Adrenal gland (tissue), 12 donors: Measurements from ENCODE around the gene ATG9B. TPM values are rescaled to one million over a fixed set of nuclear protein-coding genes. Genes with fewer than 3 reads are reported as not detected.

Experiments used
- DNase-seq, 7 donors: peaks; one replicate each; pipeline ENCODE4 v3.0.0-alpha.2; 2019 to 2020
- H3K27ac ChIP-seq, 5 donors: fragments of 200-600 bp; sonication (generic) in 4 of 5; 1 replicate in 3 of 5; 2 replicates in 2 of 5; pipeline versions ENCODE4 v1.5.1 to v1.8.0; 2016 to 2020; ENCODE audit warnings: mild to moderate bottlenecking in 1 of 5
- H3K27me3 ChIP-seq: fragments of 200-600 bp; 2 replicates; pipeline ENCODE4 v1.8.0; 2021
- H3K36me3 ChIP-seq, 2 donors: fragments of 200-600 bp; replicated peaks in 1 of 2; 1 replicate in 1 of 2; 2 replicates in 1 of 2; pipeline versions ENCODE4 v1.5.1 to v1.8.0; 2018 to 2022
- H3K4me1 ChIP-seq, 2 donors: fragments of 200-600 bp; replicated peaks in 1 of 2; 1 replicate in 1 of 2; 2 replicates in 1 of 2; pipeline versions ENCODE4 v1.5.1 to v1.8.0; 2018 to 2021
- H3K4me3 ChIP-seq, 4 donors: fragments of 200-600 bp; sonication (generic) in 3 of 4; one replicate each; pipeline ENCODE4 v1.5.1; 2016 to 2018
- H3K9me3 ChIP-seq, 3 donors: fragments of 200-600 bp; sonication (generic) in 1 of 3; replicated peaks in 1 of 3; 1 replicate in 2 of 3; 2 replicates in 1 of 3; pipeline versions ENCODE4 v1.5.1 to v1.8.0; 2016 to 2021
- POLR2A ChIP-seq, 2 donors: fragments of 450-650 bp; IDR thresholded peaks; one replicate each; pipeline ENCODE4 v1.6.1; 2017; ENCODE audit warnings: antibody characterized with exemption in 2 of 2, mild to moderate bottlenecking in 2 of 2, moderate library complexity in 1 of 2
- WGBS, 4 donors: extraction: QIAGEN DNeasy Blood & Tissue Kit in 2 of 4; methylation state at CpG; one replicate each; pipeline versions ENCODE4 v1.1.5 to v1.1.7; 2013 to 2017; 5-methylcytosine and 5-hydroxymethylcytosine counted together
- intact Hi-C, 2 donors: fragments of 100-400 bp; cut with DNase I; formaldehyde crosslinking; loops; one replicate each; pipeline versions ENCODE4 v1.14.1 to v1.15.0; 2022 to 2023
- polyA plus RNA-seq, 3 donors: library from polyadenylated mRNA; stranded (reverse); fragments of 200-250 nt in 2 of 3; fragments of 350-450 nt in 1 of 3; fragmentation: Illumina TruSeq in 1 of 3; extraction: RNeasy Lipid Tissue Mini Kit (QIAGEN cat#74804) in 1 of 3; gene quantifications; one replicate each; pipeline ENCODE4 v1.2.3, GENCODE V29; 2013 to 2014
- total RNA-seq, 9 donors: library from RNA; depleted of rRNA in 4 of 9; stranded (reverse); fragments of >200 nt in 4 of 9; fragments of 120-200 nt in 1 of 9; fragmentation: NEBNext Ultra II Directional in 1 of 9; extraction: Animal tissue kit (Norgen Biotek cat#: 25700) in 1 of 9; gene quantifications; one replicate each; pipeline versions ENCODE4 v1.1.0 to v1.2.4, GENCODE V29; 2013 to 2023
- TF ChIP-seq, protein P1 (sequence below), 6 experiments: fragments of 450-650 bp in 4 of 6; fragments of 200-600 bp in 2 of 6; sonication (generic) in 1 of 6; IDR thresholded peaks; 1 replicate in 5 of 6; 2 replicates in 1 of 6; pipeline versions ENCODE4 v1.5.1 to v1.8.0; 2016 to 2021; ENCODE audit warnings: antibody characterized with exemption in 6 of 6, mild to moderate bottlenecking in 2 of 6, moderate library complexity in 1 of 6
- donor health status: healthy with polysubstance abuse.
- donor health status: Bipolar disorder and iron deficiency.
- donor health status: DM: yes; HTN: yes; CAD: no.
- donor health status: DM: no; HTN: no; CAD: no.
- donor health status: DM: no; HTN: no; CAD: no.
- donor health status: DM: yes; HTN: yes; CAD: no.

Gene ATG9B
- total and polyA plus RNA-seq, 12 donors: 0.23 to 7.8 (median 0.46) TPM; not detected in 2

DNA sequence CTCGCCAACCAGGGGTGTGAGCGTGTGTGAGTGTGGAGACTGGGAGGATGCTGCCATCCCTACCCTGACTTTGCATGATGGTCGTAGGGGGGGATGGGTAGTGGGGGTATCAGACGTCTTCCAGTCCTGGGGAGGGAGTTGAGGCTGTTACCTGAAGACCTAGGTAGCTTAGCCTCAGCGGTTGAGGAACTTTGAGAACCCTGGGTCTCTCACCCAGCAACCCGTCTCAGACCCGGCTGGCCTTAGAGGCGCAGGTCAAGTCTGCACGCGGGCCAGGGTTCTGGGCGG, 37.8 kb upstream of the ATG9B start:
- Histone ChIP-seq H3K27ac (peak overlapping the region in 3 of 5 donors; percentile 15 to 96 (median 82)), H3K36me3 (peaks cover 0 to 32% of the 10 kb centered on the region in 2 donors), H3K9me3 (no peaks in the 10 kb centered on the region), H3K4me3 (peak overlapping the region in 1 of 4 donors; percentile 98), H3K4me1 (peaks cover 40 to 48% of the 10 kb centered on the region in 2 donors), H3K27me3 (no peaks in the 10 kb centered on the region)
- intact Hi-C loops: no loop called here
- WGBS, 4 donors: 52 to 82% (median 65%) methylated on average over 2 to 11 of the region's 11 CpGs
- TF ChIP-seq POLR2A (IDR thresholded peaks at IDR 0.05): peak in 1 of 2 donors; percentile 6
- TF ChIP-seq, protein P1, sequence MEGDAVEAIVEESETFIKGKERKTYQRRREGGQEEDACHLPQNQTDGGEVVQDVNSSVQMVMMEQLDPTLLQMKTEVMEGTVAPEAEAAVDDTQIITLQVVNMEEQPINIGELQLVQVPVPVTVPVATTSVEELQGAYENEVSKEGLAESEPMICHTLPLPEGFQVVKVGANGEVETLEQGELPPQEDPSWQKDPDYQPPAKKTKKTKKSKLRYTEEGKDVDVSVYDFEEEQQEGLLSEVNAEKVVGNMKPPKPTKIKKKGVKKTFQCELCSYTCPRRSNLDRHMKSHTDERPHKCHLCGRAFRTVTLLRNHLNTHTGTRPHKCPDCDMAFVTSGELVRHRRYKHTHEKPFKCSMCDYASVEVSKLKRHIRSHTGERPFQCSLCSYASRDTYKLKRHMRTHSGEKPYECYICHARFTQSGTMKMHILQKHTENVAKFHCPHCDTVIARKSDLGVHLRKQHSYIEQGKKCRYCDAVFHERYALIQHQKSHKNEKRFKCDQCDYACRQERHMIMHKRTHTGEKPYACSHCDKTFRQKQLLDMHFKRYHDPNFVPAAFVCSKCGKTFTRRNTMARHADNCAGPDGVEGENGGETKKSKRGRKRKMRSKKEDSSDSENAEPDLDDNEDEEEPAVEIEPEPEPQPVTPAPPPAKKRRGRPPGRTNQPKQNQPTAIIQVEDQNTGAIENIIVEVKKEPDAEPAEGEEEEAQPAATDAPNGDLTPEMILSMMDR (IDR thresholded peaks at IDR 0.05): no peak
- DNase-seq: no peak

DNA sequence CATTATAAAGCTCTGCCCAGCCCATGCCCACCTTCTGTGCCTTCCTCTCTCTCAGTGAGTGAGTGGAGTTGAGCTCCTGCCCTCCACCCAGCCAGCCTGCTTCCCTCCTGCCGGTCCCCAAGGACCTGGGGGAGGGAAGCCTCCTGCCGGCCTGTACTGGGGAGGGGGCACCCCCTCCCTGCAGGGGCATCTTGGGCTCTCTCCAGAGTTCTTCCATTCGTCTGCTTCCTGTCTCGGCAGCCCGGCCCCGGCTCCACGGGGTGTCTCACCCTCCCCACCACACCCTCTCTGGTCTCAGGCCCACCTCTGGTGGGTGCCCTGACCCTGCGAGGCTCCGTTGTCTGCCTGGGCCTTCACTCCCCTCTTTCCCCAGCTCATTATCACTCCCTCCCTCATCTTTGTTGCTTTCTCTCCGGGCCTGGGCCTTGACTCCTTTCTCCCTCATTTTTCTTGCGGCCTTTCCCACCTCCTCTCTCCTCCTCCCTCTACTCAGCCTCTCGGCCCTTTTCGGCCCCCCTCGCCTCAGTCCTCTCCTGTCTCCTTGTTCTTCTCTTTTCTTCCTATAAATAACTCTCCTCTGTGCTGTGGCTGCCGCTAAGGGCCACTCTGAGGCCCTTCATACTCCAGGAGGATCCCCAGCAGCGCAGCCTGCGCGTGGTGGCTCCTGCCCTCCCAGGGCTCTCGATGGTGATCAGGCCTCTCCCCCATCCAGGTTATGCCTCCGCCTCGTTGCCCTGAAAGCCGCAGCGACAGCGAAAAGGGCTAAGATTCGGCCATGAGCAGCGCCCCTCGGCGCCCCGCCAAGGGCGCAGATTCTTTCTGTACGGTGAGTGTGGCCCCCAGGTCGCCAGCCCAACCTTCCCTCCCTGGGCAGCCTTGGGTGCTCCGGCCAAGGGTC, 37.2 kb upstream of the ATG9B start:
- Histone ChIP-seq H3K4me1 (peaks cover 40 to 54% of the 10 kb centered on the region in 2 donors), H3K27me3 (no peaks in the 10 kb centered on the region), H3K36me3 (peaks cover 0 to 26% of the 10 kb centered on the region in 2 donors), H3K27ac (peak overlapping the region in 3 of 5 donors; percentile 92 to 96 (median 96)), H3K4me3 (peak overlapping the region in 1 of 4 donors; percentile 98), H3K9me3 (no peaks in the 10 kb centered on the region)
- intact Hi-C loops: no loop called here
- 56 to 67% (median 57%) methylated on average over 30 to 33 of the region's 33 CpGs for WGBS, 4 donors
- no peak for DNase-seq
- no peak for TF ChIP-seq POLR2A (IDR thresholded peaks at IDR 0.05)
- TF ChIP-seq, protein P1 (IDR thresholded peaks at IDR 0.05): no peak

DNA sequence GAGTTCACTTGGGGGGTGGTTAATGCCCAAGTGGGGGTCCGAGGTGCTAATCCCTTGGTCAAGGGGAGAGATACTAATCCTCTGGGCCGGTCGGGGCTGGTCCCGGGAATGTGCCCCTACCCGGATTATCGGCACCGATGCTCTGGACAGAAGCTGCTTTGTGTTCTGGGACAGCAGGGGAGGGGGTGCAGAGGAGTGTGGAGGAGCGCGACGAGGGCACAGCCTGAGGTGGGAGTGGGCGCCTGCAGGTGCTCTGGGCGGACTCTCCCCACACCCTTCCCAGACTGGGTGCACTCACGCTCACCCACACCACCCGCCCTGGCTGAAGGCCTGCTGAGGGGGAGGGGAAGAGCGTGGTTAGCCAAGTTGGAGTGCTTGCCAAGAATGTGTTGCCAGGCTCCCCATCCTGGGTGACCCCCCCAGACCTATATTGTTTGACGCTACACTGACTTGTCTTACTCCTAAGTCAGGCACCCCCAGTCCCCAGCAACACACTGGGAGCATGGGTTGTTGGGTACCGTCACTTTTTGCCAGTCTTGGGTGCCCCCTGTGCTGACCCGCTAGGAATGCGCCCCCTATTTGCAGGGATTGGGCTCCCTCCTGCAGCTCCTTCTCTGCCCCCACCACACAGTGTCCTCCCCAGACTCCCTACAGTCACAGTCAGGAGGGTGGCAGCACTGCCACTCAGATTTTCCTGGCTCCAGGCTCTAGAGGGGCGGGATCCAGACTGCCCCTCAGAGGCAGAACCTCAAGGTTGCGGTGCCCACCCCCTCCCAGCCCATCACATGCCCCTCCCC, 36.3 kb upstream of the ATG9B start:
- peak in 5 of 7 donors; percentile 50 to 86 (median 54) for DNase-seq
- peaks cover 40 to 57% of the 10 kb centered on the region in 2 donors for H3K4me1 ChIP-seq
- intact Hi-C loops: no loop called here
- WGBS, 4 donors: 11 to 14% (median 13%) methylated on average over 13 to 21 of the region's 21 CpGs
- TF ChIP-seq, protein P1 (IDR thresholded peaks at IDR 0.05): no peak
- no peak for TF ChIP-seq POLR2A (IDR thresholded peaks at IDR 0.05)
- H3K27ac ChIP-seq: peak overlapping the region in 3 of 5 donors; percentile 92 to 96 (median 96)
- H3K9me3 ChIP-seq: no peaks in the 10 kb centered on the region
- H3K4me3 ChIP-seq: peak overlapping the region in 3 of 4 donors; percentile 49 to 98 (median 95)
- no peaks in the 10 kb centered on the region for H3K27me3 ChIP-seq
- peaks cover 0 to 17% of the 10 kb centered on the region in 2 donors for H3K36me3 ChIP-seq

DNA sequence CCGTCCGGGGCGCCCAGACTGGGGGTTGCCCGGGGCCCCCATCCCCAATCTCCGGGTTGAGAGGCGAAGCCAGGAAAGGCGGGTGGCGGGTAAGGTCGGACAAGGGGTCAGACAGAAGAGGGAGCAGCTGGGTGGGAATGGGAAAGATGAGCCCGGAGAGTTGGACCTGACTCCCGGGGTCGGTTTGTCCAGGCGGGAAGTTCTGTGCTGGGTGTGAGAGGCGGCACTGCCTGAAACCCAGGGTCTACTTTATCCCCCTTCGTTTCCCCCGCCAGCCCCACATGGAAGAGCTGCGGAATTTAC, 35.8 kb upstream of the ATG9B start:
- H3K4me3 ChIP-seq: peak overlapping the region; percentile 40 to 98 (median 72)

More for the DNA sequence above, 35.8 kb upstream of the ATG9B start:
- TF ChIP-seq POLR2A (IDR thresholded peaks at IDR 0.05): no peak
- TF ChIP-seq, protein P1 (IDR thresholded peaks at IDR 0.05): no peak
- no peaks in the 10 kb centered on the region for H3K9me3 ChIP-seq
- WGBS, 4 donors: 2 to 4% (median 3%) methylated on average over 5 to 17 of the region's 17 CpGs
- H3K4me1 ChIP-seq: peaks cover 40 to 57% of the 10 kb centered on the region in 2 donors
- peak in 1 of 7 donors; percentile 59 for DNase-seq
- intact Hi-C loops: no loop called here
- no peaks in the 10 kb centered on the region for H3K27me3 ChIP-seq
- H3K27ac ChIP-seq: peak overlapping the region in 4 of 5 donors; percentile 92 to 96 (median 95)
- H3K36me3 ChIP-seq: peaks cover 0 to 12% of the 10 kb centered on the region in 2 donors
